Tibial nerve (tissue), 3 donors: ENCODE data around the gene ITK.

Experiments
- POLR2A ChIP-seq, 2 donors: fragments of 450-650 bp; IDR thresholded peaks; one replicate each; pipeline ENCODE4 v1.6.1; 2017; ENCODE audit warnings: antibody characterized with exemption in 2 of 2, mild to moderate bottlenecking in 2 of 2, moderate library complexity in 2 of 2
- TF ChIP-seq, protein P1 (sequence below), 5 experiments: fragments of 200-600 bp in 3 of 5; fragments of 450-650 bp in 2 of 5; sonication (generic) in 3 of 5; IDR thresholded peaks; one replicate each; pipeline ENCODE4 v1.5.1; 2016 to 2019; ENCODE audit warnings: antibody characterized with exemption in 5 of 5, mild to moderate bottlenecking in 3 of 5, moderate library complexity in 2 of 5

DNA sequence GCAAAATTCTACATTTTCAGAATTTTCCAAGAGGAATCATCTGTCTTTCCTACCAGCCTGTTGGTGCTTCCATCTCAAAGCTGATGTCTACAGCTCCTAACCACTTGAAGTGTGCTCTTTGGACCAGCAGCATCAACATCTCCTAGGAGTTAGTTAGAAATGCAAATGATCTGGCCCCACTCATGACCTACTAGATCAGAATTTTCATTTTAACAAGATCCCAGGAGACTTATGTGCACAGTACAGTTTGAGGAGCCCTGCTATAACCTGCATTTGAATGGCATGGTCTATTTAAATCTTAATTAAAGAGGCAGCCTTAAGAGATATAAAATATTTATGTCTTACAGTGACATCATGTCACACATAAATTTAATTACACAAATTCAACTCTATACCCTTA lies 33.8 kb downstream of the ITK start:
- no peak for TF ChIP-seq POLR2A (IDR thresholded peaks at IDR 0.05)
- TF ChIP-seq, protein P1, sequence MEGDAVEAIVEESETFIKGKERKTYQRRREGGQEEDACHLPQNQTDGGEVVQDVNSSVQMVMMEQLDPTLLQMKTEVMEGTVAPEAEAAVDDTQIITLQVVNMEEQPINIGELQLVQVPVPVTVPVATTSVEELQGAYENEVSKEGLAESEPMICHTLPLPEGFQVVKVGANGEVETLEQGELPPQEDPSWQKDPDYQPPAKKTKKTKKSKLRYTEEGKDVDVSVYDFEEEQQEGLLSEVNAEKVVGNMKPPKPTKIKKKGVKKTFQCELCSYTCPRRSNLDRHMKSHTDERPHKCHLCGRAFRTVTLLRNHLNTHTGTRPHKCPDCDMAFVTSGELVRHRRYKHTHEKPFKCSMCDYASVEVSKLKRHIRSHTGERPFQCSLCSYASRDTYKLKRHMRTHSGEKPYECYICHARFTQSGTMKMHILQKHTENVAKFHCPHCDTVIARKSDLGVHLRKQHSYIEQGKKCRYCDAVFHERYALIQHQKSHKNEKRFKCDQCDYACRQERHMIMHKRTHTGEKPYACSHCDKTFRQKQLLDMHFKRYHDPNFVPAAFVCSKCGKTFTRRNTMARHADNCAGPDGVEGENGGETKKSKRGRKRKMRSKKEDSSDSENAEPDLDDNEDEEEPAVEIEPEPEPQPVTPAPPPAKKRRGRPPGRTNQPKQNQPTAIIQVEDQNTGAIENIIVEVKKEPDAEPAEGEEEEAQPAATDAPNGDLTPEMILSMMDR (IDR thresholded peaks at IDR 0.05) = no peak
